Central memory CD8-positive, alpha-beta T cell (primary cell): Measurements from ENCODE around the gene DAZAP1.
A peak's percentile ranks its signal among the peaks of the same experiment; 100 is the strongest.
"Not testable (repeated sequence)": the region's sequence is repeated elsewhere in the genome, so short reads cannot be mapped to it uniquely, and the experiment has no call there.

ENCODE experiments used
- ATAC-seq: fragments of 150-1000 bp; cut with Tn5 transposase; replicated peaks from 2 replicates; pipeline ENCODE4 v1.10.0; 2022; ENCODE audit warnings: mild to moderate bottlenecking, moderate FRiP score, moderate number of reproducible peaks; ENCODE audit not compliant: poor library complexity, severe bottlenecking; ENCODE audit errors: extremely low read depth
- DNase-seq, 2 donors: peaks; one replicate each; pipeline ENCODE4 v3.0.0; 2021; ENCODE audit warnings: low spot score in 2 of 2
- H3K27ac Mint-ChIP-seq: one replicate; pipeline ENCODE4 v1.8.0; 2022; ENCODE audit warnings: low read depth, mild to moderate bottlenecking, moderate library complexity, mixed read lengths
- H3K27me3 Mint-ChIP-seq: one replicate; pipeline ENCODE4 v1.8.0; 2022; ENCODE audit warnings: mixed read lengths
- H3K36me3 Mint-ChIP-seq: one replicate; pipeline ENCODE4 v1.8.0; 2022; ENCODE audit warnings: mild to moderate bottlenecking, moderate library complexity, mixed read lengths; ENCODE audit not compliant: insufficient read depth
- H3K4me1 Mint-ChIP-seq: one replicate; pipeline ENCODE4 v1.8.0; 2022; ENCODE audit warnings: mixed read lengths
- H3K4me3 Mint-ChIP-seq: one replicate; pipeline ENCODE4 v1.8.0; 2022; ENCODE audit warnings: mild to moderate bottlenecking, moderate library complexity, mixed read lengths
- H3K9me3 Mint-ChIP-seq: one replicate; pipeline ENCODE4 v1.8.0; 2022; ENCODE audit warnings: mixed read lengths

The DAZAP1 gene

DNA sequence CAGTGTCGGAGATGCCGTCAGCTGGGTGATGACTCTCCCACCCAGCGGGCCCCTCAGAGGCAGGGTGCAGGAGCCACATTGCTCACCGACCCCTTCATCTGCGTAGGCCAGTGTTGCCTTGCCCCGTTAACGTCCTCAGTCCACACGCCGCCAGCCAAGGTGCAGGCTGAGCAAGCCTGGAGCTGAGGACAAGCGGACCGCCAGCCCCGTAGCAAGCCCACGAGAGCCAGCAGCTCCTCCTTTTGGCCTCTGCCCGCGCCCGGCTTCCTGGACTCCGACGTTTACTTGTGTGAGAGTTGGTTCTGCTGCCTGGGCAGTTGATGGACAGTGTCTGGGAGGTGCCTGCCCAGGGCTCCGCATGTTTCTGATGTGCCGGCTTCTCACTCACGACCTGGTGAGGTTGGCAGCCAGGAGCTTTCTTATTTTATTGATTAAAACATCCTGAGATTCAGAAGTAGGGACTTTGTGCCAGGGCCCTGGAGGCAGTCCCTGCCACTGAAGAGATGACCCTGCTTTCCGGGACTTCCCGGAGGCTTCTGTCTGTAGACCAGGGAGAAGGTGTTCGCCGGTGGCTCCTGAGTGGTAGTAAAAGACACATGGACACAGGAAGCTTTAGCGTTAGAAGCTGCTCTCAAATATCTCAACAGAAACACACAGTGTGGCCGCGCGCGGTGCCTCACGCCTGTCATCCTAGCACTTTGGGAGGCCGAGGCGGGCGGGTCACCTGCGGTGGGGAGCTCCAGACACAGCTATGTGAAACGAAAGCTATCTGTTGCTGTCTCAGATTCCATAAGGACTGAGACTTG lies 5.8 kb downstream of the DAZAP1 start:
- Mint-ChIP-seq H3K4me3 (peak overlapping the region; percentile 94), H3K4me1 (peaks cover 78% of the 10 kb centered on the region), H3K27ac (peak overlapping the region; percentile 44), H3K36me3 (peaks cover 53% of the 10 kb centered on the region), H3K27me3 (no peaks in the 10 kb centered on the region), H3K9me3 (no peaks in the 10 kb centered on the region)
- DNase-seq: no peak
- no peak for ATAC-seq

GRCh38 chr19:1416014-1416841 lies 8.8 kb downstream of the DAZAP1 start:
- peak overlapping the region; percentile 84 for H3K27ac Mint-ChIP-seq

DNA sequence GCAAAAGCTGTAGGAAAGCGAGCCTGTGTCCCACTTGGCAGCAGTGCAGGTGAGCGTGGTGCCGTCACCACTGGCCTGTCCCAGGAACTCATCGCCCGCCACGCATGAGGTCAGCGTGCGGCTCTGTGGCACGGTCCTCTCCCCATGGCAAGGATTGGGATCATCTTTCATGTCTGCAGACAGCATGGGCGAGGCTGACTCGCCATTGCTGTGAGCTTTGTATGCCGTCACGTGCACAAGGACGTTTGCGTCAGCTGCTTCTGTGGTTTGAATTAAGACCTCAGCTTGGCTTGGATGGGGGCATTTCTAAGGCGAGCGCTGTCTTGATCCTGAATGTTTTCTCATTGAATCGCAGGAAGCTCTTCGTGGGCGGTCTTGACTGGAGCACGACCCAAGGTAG lies 9.8 kb downstream of the DAZAP1 start:
- no peaks in the 10 kb centered on the region for H3K9me3 Mint-ChIP-seq
- no peak for DNase-seq
- H3K27me3 Mint-ChIP-seq: no peaks in the 10 kb centered on the region
- ATAC-seq: no peak
- no peak overlapping the region for H3K4me3 Mint-ChIP-seq
- peaks cover 42% of the 10 kb centered on the region for H3K4me1 Mint-ChIP-seq
- H3K36me3 Mint-ChIP-seq: peaks cover 65% of the 10 kb centered on the region
- peak overlapping the region; percentile 65 for H3K27ac Mint-ChIP-seq

More at GRCh38 chr19:1416014-1416841, 8.8 kb downstream of the DAZAP1 start:
- Mint-ChIP-seq H3K4me1 (peaks cover 52% of the 10 kb centered on the region), H3K36me3 (peaks cover 67% of the 10 kb centered on the region), H3K4me3 (peak overlapping the region; percentile 60), H3K9me3 (no peaks in the 10 kb centered on the region), H3K27me3 (no peaks in the 10 kb centered on the region)
- DNase-seq (no peak), ATAC-seq (no peak)

DNA sequence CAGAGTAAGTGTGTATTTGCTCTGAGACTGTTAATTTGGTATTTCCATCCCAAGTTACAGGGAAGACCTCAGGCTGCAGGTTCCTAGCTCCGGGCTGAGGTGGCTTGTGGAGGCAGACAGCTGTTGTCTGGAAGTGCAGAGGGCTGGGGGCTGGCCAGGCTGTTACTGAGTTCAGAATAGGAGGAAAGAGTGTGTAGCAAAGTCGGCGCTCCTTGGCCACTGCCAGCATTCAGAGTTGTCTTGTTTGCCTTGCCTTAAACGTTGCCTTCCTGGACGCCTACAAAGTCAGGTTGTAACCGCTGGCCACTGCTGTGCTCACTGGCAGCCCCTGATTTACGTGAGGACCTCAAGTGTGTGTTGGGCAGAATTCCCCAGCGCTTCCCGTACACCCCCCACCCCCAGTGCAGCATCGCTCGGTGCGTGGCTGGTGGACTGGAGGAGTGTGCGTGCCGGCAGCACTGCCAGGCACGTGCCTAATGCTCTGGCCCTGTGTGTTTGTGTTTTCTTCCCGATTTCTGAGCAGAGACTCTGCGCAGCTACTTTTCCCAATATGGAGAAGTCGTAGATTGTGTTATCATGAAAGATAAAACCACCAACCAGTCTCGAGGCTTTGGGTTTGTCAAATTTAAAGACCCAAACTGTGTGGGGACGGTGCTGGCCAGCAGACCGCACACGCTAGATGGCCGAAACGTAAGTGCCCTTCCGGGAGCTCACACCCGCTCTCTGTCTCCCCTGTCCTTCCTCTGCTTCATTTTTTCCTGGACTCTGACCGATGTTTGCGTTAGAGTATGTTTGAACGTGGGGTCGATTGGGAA lies 10.5 kb downstream of the DAZAP1 start:
- peak overlapping the region; percentile 65 for H3K27ac Mint-ChIP-seq
- peaks cover 67% of the 10 kb centered on the region for H3K36me3 Mint-ChIP-seq
- H3K4me1 Mint-ChIP-seq: peaks cover 38% of the 10 kb centered on the region
- no peak overlapping the region for H3K4me3 Mint-ChIP-seq
- DNase-seq (no peak), ATAC-seq (no peak)
- no peaks in the 10 kb centered on the region for H3K9me3 Mint-ChIP-seq
- no peaks in the 10 kb centered on the region for H3K27me3 Mint-ChIP-seq

DNA sequence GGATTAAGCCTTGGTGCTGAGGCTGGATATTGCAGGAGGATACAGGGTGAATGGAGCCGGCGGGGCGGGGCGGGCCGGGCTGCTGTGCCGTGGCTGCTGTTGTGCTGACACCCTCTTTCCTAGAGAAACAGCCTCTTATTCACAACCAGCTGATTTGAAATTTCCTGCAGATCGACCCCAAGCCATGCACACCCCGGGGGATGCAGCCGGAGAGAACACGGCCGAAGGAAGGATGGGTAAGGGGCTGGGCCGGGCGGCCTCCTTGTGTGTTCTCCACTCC lies 11.1 kb downstream of the DAZAP1 start:
- H3K27ac Mint-ChIP-seq: no peak overlapping the region
- no peak overlapping the region for H3K4me3 Mint-ChIP-seq
- no peaks in the 10 kb centered on the region for H3K9me3 Mint-ChIP-seq
- ATAC-seq: no peak
- no peak for DNase-seq
- H3K36me3 Mint-ChIP-seq: peaks cover 67% of the 10 kb centered on the region
- H3K4me1 Mint-ChIP-seq: peaks cover 38% of the 10 kb centered on the region
- H3K27me3 Mint-ChIP-seq: no peaks in the 10 kb centered on the region

DNA sequence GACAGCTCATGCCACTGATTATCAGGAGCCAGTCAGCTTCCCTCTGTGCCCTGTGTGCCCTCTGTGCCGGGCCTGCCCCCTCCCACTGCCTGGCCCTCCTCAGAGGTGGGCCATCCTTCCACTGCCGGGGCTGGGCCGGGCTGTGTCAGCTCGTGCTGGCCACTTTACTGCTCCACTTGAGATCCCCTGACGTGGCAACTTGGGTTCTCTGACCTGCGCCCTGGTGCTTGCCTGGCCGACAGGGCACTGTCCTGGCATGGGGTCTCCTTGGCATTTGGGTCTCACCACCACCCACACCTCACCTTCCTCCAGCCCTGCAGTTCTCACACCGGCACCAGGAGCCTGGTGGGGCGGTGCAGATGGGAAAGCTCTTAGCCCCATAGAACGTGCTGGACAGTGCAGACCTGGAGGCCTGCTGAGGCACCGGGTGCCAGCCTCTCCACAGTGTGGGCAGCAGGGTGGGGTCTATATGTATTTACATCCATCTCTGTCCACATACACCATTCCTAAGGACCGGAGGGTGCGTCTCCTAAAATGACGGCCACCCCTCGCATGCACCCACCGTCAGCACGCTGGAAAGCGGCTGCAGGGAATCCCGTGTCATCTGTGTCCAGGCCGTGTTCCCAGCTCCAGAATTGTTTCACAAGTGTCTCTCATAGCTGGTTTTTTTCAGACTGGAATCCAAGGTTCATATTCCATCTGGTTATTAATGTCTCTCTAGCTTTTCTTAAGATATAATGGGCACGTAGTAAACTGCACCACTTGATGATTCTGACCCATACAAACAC lies 11.8 kb downstream of the DAZAP1 start:
- Mint-ChIP-seq H3K9me3 (no peaks in the 10 kb centered on the region), H3K27ac (no peak overlapping the region), H3K4me3 (no peak overlapping the region), H3K27me3 (no peaks in the 10 kb centered on the region), H3K4me1 (peaks cover 36% of the 10 kb centered on the region), H3K36me3 (peaks cover 68% of the 10 kb centered on the region)
- no peak for DNase-seq
- ATAC-seq: no peak

DNA sequence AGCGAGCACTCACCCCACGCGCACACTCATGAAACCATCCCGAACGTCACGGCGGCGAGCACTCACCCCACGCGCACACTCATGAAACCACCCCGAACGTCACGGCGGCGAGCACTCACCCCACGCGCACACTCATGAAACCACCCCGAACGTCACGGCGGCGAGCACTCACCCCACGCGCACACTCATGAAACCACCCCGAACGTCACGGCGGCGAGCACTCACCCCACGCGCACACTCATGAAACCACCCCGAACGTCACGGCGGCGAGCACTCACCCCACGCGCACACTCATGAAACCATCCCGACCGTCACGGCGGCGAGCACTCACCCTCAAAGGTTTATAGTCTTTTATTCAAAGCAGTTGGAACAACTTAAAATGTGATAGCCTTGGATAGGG lies 12.7 kb downstream of the DAZAP1 start:
- ATAC-seq, DNase-seq, H3K27me3 Mint-ChIP-seq, H3K9me3 Mint-ChIP-seq, H3K27ac Mint-ChIP-seq, H3K4me3 Mint-ChIP-seq: not testable (repeated sequence)
- peaks cover 70% of the 10 kb centered on the region for H3K36me3 Mint-ChIP-seq
- peaks cover 32% of the 10 kb centered on the region for H3K4me1 Mint-ChIP-seq

DNA sequence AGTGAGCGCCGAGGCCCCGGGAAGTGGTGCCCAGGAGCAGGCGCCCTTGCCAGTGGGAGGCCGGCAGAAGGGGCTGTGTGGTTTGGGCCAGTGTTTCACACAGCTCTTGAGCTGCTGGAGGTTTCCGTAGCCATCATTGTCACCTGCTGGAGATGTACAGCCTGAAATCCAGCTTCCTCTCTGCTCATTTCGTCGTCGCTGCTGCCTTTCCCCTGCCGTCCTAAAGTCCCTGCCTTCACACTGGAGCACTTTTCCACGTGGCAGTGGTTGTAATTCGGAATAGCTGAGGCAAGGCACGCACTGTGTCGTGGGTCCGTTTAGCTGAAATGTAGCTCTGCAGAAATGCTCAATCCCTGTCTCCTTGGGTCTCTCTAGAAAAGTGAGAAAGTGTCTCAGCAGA lies 13.2 kb downstream of the DAZAP1 start:
- H3K36me3 Mint-ChIP-seq: peaks cover 69% of the 10 kb centered on the region
- DNase-seq (no peak), ATAC-seq (no peak)
- peaks cover 27% of the 10 kb centered on the region for H3K4me1 Mint-ChIP-seq
- no peaks in the 10 kb centered on the region for H3K9me3 Mint-ChIP-seq
- no peaks in the 10 kb centered on the region for H3K27me3 Mint-ChIP-seq
- no peak overlapping the region for H3K27ac Mint-ChIP-seq
- no peak overlapping the region for H3K4me3 Mint-ChIP-seq

DNA sequence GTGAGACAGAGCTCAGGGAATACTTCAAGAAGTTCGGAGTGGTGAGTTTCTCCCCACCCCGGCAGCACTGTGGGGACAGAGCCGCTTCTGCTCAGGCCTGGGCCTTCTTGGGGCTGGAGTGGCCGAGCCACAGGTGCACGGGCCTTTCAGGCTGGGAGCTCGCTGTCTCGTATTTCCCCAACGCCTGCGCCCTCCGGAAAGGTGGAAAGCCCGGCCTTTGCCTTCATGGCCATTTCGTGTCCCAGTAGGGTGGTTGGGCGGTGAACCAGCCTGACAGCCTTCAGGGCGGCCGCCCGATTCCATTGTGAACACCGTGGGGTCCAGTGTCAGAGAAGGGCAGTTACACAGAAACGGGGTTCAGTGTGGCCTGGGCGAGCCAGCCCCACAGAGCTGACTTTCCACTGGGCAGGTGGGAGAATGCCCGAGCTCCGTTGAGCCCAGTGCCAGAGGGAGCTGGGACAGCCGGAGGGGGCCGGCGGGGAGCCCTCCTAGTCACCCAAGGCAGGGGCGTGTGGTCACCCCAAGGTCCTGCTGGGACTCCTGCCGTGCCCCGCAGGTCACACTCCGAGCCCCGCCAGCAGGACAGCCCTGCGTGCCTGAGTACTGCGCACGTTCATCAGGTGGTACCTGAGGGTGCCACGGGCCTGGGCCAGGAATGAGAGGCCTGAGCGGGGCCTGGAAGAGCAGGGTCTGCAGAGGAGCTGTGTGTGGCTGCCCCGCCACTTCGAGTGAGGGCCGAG lies 14.0 kb downstream of the DAZAP1 start:
- H3K9me3 Mint-ChIP-seq: no peaks in the 10 kb centered on the region
- peaks cover 19% of the 10 kb centered on the region for H3K4me1 Mint-ChIP-seq
- H3K4me3 Mint-ChIP-seq: no peak overlapping the region
- no peak for ATAC-seq
- H3K27ac Mint-ChIP-seq: no peak overlapping the region
- DNase-seq: no peak
- peaks cover 63% of the 10 kb centered on the region for H3K36me3 Mint-ChIP-seq
- no peaks in the 10 kb centered on the region for H3K27me3 Mint-ChIP-seq

DNA sequence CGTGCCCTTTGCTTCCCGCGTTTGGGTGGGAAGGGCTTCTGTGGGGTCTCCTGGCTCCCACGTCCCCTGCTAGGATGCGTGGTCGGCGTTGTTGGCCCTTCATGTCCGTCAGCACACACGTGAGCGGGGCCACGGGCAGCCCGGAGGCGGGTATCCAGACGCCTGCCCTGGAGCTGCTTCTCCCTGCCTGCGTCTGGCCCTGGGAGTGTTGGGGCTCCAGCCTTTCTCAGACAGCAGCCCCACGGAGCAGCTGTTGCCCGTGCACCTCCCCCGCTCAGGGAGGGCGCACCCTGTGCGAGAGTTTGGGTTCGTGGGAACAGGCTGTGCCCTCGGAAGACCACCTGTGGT lies 14.5 kb downstream of the DAZAP1 start:
- Mint-ChIP-seq H3K9me3 (no peaks in the 10 kb centered on the region), H3K4me3 (no peak overlapping the region), H3K36me3 (peaks cover 62% of the 10 kb centered on the region), H3K4me1 (peaks cover 15% of the 10 kb centered on the region), H3K27ac (no peak overlapping the region), H3K27me3 (no peaks in the 10 kb centered on the region)
- no peak for ATAC-seq
- no peak for DNase-seq

DNA sequence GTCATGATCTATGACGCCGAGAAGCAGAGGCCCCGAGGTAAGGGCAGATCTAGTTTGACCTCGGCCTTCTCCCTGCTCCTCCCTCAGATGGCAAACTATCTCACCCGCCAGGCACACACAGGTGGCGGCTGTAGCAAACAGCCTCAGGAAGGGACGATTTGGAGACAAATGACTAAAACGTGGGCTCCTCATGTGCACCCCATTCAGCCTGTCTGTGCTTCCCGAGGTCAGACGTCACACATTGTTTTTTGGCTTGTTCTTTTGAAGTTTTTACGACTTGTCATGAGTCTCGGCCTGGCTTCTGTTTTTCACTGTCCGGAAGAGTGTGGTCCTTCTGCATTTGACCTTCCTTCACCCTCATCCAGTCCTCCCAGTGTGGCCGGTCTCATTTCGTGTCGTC lies 15.0 kb downstream of the DAZAP1 start:
- no peak for DNase-seq
- Mint-ChIP-seq H3K36me3 (peaks cover 62% of the 10 kb centered on the region), H3K9me3 (no peaks in the 10 kb centered on the region), H3K4me1 (peaks cover 11% of the 10 kb centered on the region), H3K4me3 (no peak overlapping the region), H3K27me3 (no peaks in the 10 kb centered on the region), H3K27ac (no peak overlapping the region)
- no peak for ATAC-seq
